WI38 (cell line): ENCODE data around the gene PAX6.

Source experiments
- H3K4me3 ChIP-seq: 2 replicates; pipeline ENCODE4 v1.5.1; 2011; ENCODE audit warnings: low read depth, mild to moderate bottlenecking, control low read depth, low read length
- TF ChIP-seq, protein P1 (sequence below): IDR thresholded peaks from 2 replicates; pipeline ENCODE4 v1.5.1; 2012; ENCODE audit warnings: low read depth, mild to moderate bottlenecking, control low read depth, low read length

The PAX6 gene

DNA sequence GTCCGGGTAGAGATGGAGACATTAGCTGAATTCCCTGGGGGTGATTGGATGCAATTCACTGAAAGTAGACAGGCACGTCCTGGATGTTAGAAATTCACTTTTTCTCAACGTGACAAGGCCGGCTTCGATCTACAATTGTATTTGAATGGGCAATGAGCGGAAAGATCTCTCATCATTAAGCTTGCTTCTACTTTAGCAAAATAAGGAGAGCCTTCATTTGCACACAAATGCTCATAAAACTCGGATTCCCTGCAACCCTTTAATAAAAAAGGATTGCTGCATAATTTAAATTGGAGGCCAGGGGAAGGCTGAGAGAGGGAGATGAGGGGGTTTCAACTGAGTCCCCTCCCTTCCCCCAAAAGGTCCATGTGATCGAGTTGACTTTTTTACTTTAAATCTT is 10.6 kb upstream of the PAX6 start:
- H3K4me3 ChIP-seq, result no peak overlapping the region

DNA sequence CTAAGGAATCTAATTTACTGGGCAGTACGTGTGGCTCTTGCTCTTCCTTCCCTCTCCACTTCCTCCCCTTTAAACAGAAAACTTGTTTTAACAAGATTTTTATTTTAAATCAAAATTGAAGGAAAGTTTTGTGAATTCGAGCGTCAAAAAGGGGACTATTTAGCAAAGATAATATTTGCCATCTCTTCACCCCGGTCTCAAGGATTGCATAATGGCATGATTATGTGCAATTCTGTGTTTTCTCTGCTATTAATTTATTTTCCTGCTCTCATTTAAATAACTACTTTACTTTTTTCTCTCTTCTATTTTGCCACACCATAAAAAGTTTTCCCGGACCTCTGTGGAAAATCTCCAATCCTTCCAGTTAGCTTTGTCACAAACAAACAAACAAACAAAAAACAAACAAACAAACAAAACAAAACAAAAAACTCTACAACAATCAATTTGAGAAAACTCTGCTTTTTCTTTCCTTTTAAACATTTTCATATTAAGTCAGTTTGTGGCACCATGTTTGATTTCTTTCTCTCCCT is 10.2 kb upstream of the PAX6 start:
- TF ChIP-seq, protein P1, sequence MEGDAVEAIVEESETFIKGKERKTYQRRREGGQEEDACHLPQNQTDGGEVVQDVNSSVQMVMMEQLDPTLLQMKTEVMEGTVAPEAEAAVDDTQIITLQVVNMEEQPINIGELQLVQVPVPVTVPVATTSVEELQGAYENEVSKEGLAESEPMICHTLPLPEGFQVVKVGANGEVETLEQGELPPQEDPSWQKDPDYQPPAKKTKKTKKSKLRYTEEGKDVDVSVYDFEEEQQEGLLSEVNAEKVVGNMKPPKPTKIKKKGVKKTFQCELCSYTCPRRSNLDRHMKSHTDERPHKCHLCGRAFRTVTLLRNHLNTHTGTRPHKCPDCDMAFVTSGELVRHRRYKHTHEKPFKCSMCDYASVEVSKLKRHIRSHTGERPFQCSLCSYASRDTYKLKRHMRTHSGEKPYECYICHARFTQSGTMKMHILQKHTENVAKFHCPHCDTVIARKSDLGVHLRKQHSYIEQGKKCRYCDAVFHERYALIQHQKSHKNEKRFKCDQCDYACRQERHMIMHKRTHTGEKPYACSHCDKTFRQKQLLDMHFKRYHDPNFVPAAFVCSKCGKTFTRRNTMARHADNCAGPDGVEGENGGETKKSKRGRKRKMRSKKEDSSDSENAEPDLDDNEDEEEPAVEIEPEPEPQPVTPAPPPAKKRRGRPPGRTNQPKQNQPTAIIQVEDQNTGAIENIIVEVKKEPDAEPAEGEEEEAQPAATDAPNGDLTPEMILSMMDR, result no peak
- H3K4me3 ChIP-seq, result no peak overlapping the region

More for the DNA sequence above, 10.6 kb upstream of the PAX6 start:
- TF ChIP-seq, protein P1, result no peak

DNA sequence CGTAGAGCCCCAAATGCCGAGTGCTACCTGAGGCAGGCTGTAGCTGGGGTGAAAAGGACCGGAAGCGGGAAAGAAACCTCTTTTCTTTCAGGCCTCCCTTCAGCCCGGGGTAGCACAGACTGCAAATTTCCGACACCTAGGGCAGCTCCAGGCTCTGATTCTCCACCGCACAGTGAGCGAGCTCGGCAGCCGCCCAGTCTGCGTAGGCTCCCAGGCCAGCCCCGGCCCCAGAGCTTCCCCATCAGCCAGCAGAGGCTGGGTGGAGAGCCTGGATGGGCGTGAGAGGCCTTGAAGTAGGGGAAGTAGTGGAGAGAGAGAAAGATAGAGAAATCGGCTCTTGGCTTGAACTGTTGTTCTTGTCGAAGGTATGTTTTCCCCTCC is 9.3 kb upstream of the PAX6 start:
- H3K4me3 ChIP-seq, result no peak overlapping the region
- TF ChIP-seq, protein P1, result no peak

DNA sequence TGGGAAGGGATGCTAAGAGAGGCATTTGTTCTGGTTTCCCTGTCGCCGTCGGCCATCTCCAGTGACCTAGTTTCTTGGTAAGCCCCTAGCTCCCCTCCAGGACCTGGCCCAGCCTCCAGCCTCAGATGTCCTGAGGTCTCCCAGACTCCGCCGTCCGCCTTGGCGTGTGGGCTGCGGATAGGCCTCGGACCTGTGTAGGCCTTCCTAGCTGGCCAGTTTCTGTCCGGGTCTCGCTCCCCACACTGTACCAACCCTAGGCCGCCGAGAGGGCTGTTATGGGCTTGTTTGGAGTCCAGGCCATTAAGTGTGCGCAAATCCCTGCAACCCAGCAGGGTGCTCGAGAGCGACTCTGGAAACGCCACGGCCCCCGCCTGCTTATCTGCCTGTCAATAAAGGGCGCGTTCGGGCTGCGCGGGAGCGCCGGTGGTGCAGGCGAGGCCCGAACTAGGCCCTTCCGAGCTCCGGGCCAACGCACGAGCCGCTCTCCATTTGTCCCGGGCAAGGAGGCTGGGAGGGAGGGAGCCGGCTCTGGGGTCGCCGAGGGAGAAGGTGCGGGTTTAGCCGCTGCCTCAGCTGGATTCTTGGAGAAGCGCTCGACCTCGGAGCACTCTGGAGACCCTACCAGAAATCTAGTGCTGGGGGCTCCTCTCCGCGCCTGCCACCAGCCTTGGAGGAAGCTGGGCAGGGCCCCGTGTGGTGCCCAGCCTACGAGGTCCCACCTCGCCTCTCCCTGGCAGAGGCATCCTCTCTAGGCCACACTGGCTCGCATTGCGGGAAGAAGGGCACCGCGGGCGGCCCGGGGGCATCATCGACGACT is 8.7 kb upstream of the PAX6 start:
- TF ChIP-seq, protein P1, result no peak
- H3K4me3 ChIP-seq, result no peak overlapping the region

DNA sequence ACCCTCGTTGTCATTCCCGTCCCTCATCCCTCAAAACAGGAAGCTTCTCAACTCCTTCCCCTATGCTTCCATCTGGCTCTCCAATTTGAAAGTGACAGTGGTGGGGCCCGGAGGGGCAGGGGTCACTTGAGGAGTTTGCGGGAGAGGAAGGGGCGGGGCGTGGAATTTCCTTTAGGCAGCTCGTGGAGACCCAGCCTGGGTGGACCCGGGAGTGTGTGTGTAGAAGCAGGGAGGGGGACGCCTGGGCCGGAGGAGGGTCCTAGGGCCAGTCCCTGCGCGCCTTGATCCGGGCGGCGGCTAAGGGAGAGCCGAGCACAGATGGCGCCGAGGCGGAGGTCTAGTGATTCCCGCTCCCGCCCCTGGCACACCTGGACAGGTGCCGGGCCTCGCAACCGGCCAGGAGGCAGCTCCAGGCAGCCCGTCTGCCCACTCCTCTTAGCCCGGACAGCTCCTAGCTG is 7.8 kb upstream of the PAX6 start:
- TF ChIP-seq, protein P1, result no peak
- no peak overlapping the region for H3K4me3 ChIP-seq

DNA sequence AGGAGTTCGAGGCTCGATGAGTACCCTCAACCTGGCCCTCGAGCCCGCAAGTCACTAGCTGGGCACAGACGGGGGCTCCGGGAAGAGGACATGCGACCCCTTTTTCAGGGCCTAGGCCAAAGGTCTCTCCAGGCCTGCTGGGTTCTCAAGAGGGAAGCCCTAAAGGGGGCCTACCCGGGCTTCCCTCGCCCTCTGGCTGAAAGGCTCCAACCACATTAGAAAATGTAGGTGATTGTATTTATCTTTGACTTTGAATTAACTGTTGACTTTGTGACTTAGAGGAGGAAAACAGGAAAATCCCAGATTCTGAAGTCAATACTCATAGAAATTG is 7.3 kb upstream of the PAX6 start:
- TF ChIP-seq, protein P1, result no peak
- H3K4me3 ChIP-seq, result no peak overlapping the region

DNA sequence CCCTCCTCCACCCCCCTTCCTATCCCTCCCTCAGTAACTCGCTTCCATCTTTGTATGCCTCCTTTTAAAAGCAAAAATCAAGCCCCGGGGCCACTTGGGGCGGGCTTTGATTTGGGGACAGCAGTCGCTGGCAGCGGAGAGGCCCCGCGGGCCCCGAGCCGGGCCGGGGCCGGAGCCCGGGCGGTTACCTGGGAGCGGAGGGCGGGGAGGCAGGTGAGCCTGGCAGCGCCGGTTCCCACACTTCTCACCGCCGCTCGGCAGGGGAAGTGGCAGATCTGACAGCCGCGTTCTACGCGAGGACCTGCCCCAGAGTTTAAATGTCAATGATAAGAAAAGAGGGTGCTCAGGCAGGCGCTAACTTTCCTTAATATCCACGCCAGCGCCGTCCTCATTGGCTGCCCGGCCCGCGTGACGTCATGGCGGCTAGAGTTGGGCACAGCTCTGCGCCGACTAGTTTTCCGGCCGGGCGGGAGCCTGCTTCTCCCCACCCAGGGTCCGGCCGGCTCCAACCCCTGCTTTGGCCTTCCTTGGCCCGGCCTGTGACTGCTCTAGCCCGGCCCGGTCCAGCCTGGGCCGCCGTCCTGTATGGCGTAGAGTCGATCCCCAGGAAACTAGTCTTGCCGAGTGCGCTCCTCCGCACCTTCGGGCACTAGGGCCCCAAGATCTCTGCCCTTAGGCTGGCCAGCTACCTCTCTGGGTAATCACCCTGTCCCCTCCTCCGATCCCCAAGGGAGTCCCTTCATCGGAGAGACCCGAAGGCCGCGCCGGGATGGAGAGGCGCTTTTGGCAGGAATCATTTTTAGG is 6.7 kb upstream of the PAX6 start:
- TF ChIP-seq, protein P1, result no peak
- H3K4me3 ChIP-seq, result no peak overlapping the region
